WTC11 (cell line): ENCODE data around the gene YPEL1. TPM values are rescaled to one million over a fixed set of nuclear protein-coding genes. Genes with fewer than 3 reads are reported as not detected.

Source experiments
- ATAC-seq: fragments of 200-7000 bp; cut with Tn5 transposase; 2 replicates; pipeline ENCODE4 v1.10.0; 2021; ENCODE audit warnings: mild to moderate bottlenecking, moderate library complexity
- CTCF ChIA-PET: fragments of 300-600 bp; sonication (Branson Sonifier 250); formaldehyde crosslinking; loops from one replicate; lab custom pipeline; 2021; ENCODE audit warnings: antibody characterized with exemption; lab: Charles Lee
- POLR2A ChIA-PET: fragments of 350-600 bp; sonication (Branson Sonifier 250); formaldehyde crosslinking; loops from one replicate; lab custom pipeline; 2021; ENCODE audit warnings: antibody characterized with exemption; lab: Charles Lee
- DNase-seq: peaks from one replicate; pipeline ENCODE4 v3.0.0; 2021; ENCODE audit warnings: low spot score
- H3K27ac Mint-ChIP-seq: 2 replicates; pipeline ENCODE4 v1.8.0; 2021; ENCODE audit warnings: mixed read lengths
- H3K27me3 Mint-ChIP-seq: 2 replicates; pipeline ENCODE4 v1.8.0; 2021; ENCODE audit warnings: low read depth, mild to moderate bottlenecking, moderate library complexity, mixed read lengths
- H3K36me3 Mint-ChIP-seq: 2 replicates; pipeline ENCODE4 v1.8.0; 2021; ENCODE audit warnings: mixed read lengths
- H3K4me1 Mint-ChIP-seq: 2 replicates; pipeline ENCODE4 v1.8.0; 2022; ENCODE audit warnings: mixed read lengths
- H3K4me3 Mint-ChIP-seq: 2 replicates; pipeline ENCODE4 v1.8.0; 2021; ENCODE audit warnings: mild to moderate bottlenecking, moderate library complexity, mixed read lengths
- H3K9me3 Mint-ChIP-seq: 2 replicates; pipeline ENCODE4 v1.8.0; 2021; ENCODE audit warnings: mixed read lengths
- AFF4 ChIP-seq: sonication (generic); formaldehyde crosslinking; IDR thresholded peaks from 2 replicates; pipeline ENCODE4 v1.8.1; 2023; ENCODE audit warnings: mild to moderate bottlenecking, missing genetic modification reagents, borderline replicate concordance
- ATF6 ChIP-seq: sonication (generic); formaldehyde crosslinking; IDR thresholded peaks from 2 replicates; pipeline ENCODE4 v1.8.1; 2023; ENCODE audit warnings: mild to moderate bottlenecking, missing genetic modification reagents
- CDX4 ChIP-seq: fragments of 250-450 bp; sonication (Bioruptor Pico); IDR thresholded peaks from 2 replicates; pipeline ENCODE4 v1.9.0; 2021; ENCODE audit warnings: moderate library complexity, mild to moderate bottlenecking, inconsistent platforms, borderline replicate concordance
- CTCF ChIP-seq: fragments of 200-600 bp; IDR thresholded peaks from 2 replicates; pipeline ENCODE4 v1.8.0; 2022; ENCODE audit warnings: antibody characterized with exemption
- E2F4 ChIP-seq: sonication (generic); formaldehyde crosslinking; IDR thresholded peaks from 2 replicates; pipeline ENCODE4 v1.8.1; 2022; ENCODE audit warnings: low read depth, mild to moderate bottlenecking, moderate library complexity, missing genetic modification reagents, borderline replicate concordance
- E2F5 ChIP-seq: sonication (generic); formaldehyde crosslinking; IDR thresholded peaks from 2 replicates; pipeline ENCODE4 v1.8.1; 2022; ENCODE audit warnings: mild to moderate bottlenecking, moderate library complexity, missing genetic modification reagents
- ETV6 ChIP-seq: sonication (generic); formaldehyde crosslinking; IDR thresholded peaks from 2 replicates; pipeline ENCODE4 v1.8.1; 2022; ENCODE audit warnings: mild to moderate bottlenecking, missing genetic modification reagents
- FOXP1 ChIP-seq: sonication (generic); formaldehyde crosslinking; IDR thresholded peaks from 2 replicates; pipeline ENCODE4 v1.8.0; 2022; ENCODE audit warnings: missing genetic modification reagents, mild to moderate bottlenecking, moderate library complexity, borderline replicate concordance
- MAX ChIP-seq: sonication (generic); formaldehyde crosslinking; IDR thresholded peaks from 2 replicates; pipeline ENCODE4 v1.8.0; 2022; ENCODE audit warnings: mild to moderate bottlenecking, missing genetic modification reagents
- ZNF138 ChIP-seq: sonication (generic); formaldehyde crosslinking; conservative IDR thresholded peaks from 2 replicates; pipeline ENCODE4 v1.8.1; 2022; ENCODE audit warnings: mild to moderate bottlenecking, moderate library complexity, missing genetic modification reagents
- ZNF317 ChIP-seq: sonication (generic); formaldehyde crosslinking; IDR thresholded peaks from 2 replicates; pipeline ENCODE4 v1.8.1; 2023; ENCODE audit warnings: low read depth, mild to moderate bottlenecking, moderate library complexity, missing genetic modification reagents, borderline replicate concordance
- ZNF416 ChIP-seq: fragments of 250-450 bp; sonication (Bioruptor Pico); IDR thresholded peaks from 2 replicates; pipeline ENCODE4 v1.9.0; 2021; ENCODE audit warnings: mild to moderate bottlenecking, inconsistent platforms
- ZNF423 ChIP-seq: fragments of 250-450 bp; sonication (Bioruptor Pico); IDR thresholded peaks from 2 replicates; pipeline ENCODE4 v2.1.2; 2022; ENCODE audit warnings: mild to moderate bottlenecking, moderate library complexity
- ZSCAN18 ChIP-seq: fragments of 250-450 bp; sonication (Bioruptor Pico); IDR thresholded peaks from 2 replicates; pipeline ENCODE4 v2.1.2; 2022; ENCODE audit warnings: mild to moderate bottlenecking, moderate library complexity
- total RNA-seq: library from RNA; stranded (reverse); gene quantifications from 3 replicates; pipeline ENCODE4 v1.2.3, GENCODE V29; 2021

Gene YPEL1
- total RNA-seq, 1 experiment from 2014 or later: 7.7 TPM

- Mint-ChIP-seq H3K36me3 (peaks cover 84% of the 10 kb centered on the region), H3K27me3 (no peaks in the 10 kb centered on the region), H3K4me3 (no peak overlapping the region), H3K4me1 (no peaks in the 10 kb centered on the region), H3K9me3 (no peaks in the 10 kb centered on the region), H3K27ac (no peak overlapping the region)
- TF ChIP-seq E2F5 (CRISPR knock-in tag): no peak
- no peak for TF ChIP-seq AFF4
- TF ChIP-seq ZSCAN18: no peak
- TF ChIP-seq CDX4: no peak
- TF ChIP-seq MAX (CRISPR knock-in tag): no peak
- no peak for TF ChIP-seq E2F4
- no peak for TF ChIP-seq ZNF317
- no peak for TF ChIP-seq ZNF416 (CRISPR knock-in tag)
- TF ChIP-seq CTCF: no peak
- no peak for TF ChIP-seq ATF6
- TF ChIP-seq ZNF138: no peak
- TF ChIP-seq ZNF423 (CRISPR knock-in tag): no peak
- TF ChIP-seq FOXP1 (CRISPR knock-in tag): no peak
- no peak for TF ChIP-seq ETV6 (CRISPR knock-in tag)
- CTCF ChIA-PET: interaction anchor here (0.7 to 1.3 kb wide), 2 partner anchors 121 to 170 kb away, joined by 3 to 5 read pairs; no protein-coding TSS in a partner anchor
- POLR2A ChIA-PET: no interaction called here
- ATAC-seq (no peak), DNase-seq (no peak)
Observed at GRCh38 chr22:21768435-21768834, 32.8 kb upstream of the YPEL1 start.
